Stimulated activated naive CD8-positive, alpha-beta T cell treated with anti-CD3 and anti-CD28 coated beads, Interleukin-15, Interleukin-2, amounts not matched to agents 100 U/mL and 50 U/mL, for 24 hours (primary cell): ENCODE measurements around the gene TRNAU1AP.
"Not testable (repeated sequence)": the region's sequence is repeated elsewhere in the genome, so short reads cannot be mapped to it uniquely, and the experiment has no call there.

ENCODE experiments used
- ATAC-seq: fragments of 150-1000 bp; cut with Tn5 transposase; one replicate; pipeline ENCODE4 v1.10.0; 2021
- DNase-seq: peaks from one replicate; pipeline ENCODE4 v3.0.0; 2021

TRNAU1AP gene

GRCh38 chr1:28577738-28578536 lies 25.1 kb downstream of the TRNAU1AP start:
- peak; percentile 28 for DNase-seq
- no peak for ATAC-seq

GRCh38 chr1:28578696-28579218 lies 25.9 kb downstream of the TRNAU1AP start:
- ATAC-seq (no peak), DNase-seq (no peak)

GRCh38 chr1:28579401-28579800 lies 26.5 kb downstream of the TRNAU1AP start:
- no peak for DNase-seq
- no peak for ATAC-seq

GRCh38 chr1:28580722-28581530 lies 28.0 kb downstream of the TRNAU1AP start:
- peak; percentile 20 for DNase-seq

GRCh38 chr1:28581531-28582247 lies 28.8 kb downstream of the TRNAU1AP start:
- ATAC-seq = peak; percentile 90

More at GRCh38 chr1:28580722-28581530, 28.0 kb downstream of the TRNAU1AP start:
- ATAC-seq = peak; percentile 4

GRCh38 chr1:28582248-28582615 lies 29.3 kb downstream of the TRNAU1AP start:
- ATAC-seq = no peak

More at GRCh38 chr1:28581531-28582247, 28.8 kb downstream of the TRNAU1AP start:
- DNase-seq = peak; percentile 94

GRCh38 chr1:28586585-28587391 lies 33.9 kb downstream of the TRNAU1AP start:
- DNase-seq, ATAC-seq: not testable (repeated sequence)

More at GRCh38 chr1:28582248-28582615, 29.3 kb downstream of the TRNAU1AP start:
- no peak for DNase-seq

GRCh38 chr1:28591708-28592320 lies 38.9 kb downstream of the TRNAU1AP start, which contains the start of gene RAB42:
Gene RAB42 (plus strand): TSS chr1:28592265. CDS start chr1:28592512, 247 bp downstream.
- ATAC-seq = peak; percentile 60
- DNase-seq = peak; percentile 12

GRCh38 chr1:28592321-28593071 lies 39.6 kb downstream of the TRNAU1AP start:
- DNase-seq (peak; percentile 18), ATAC-seq (peak; percentile 58)

GRCh38 chr1:28593988-28594356 lies 41.1 kb downstream of the TRNAU1AP start:
- ATAC-seq, DNase-seq: not testable (repeated sequence)

- ATAC-seq, DNase-seq: not testable (repeated sequence)
Measured at GRCh38 chr1:28594686-28595411, 42.0 kb downstream of the TRNAU1AP start.

- DNase-seq (no peak), ATAC-seq (no peak)
Measured at GRCh38 chr1:28595412-28596191, 42.7 kb downstream of the TRNAU1AP start.

- DNase-seq, ATAC-seq: not testable (repeated sequence)
Measured at GRCh38 chr1:28596276-28596675, 43.4 kb downstream of the TRNAU1AP start.

GRCh38 chr1:28601696-28602095 lies 48.8 kb downstream of the TRNAU1AP start:
- DNase-seq = peak; percentile 13
- ATAC-seq = peak; percentile 74

- ATAC-seq = no peak
- DNase-seq = peak; percentile 42
Measured at GRCh38 chr1:28602536-28603439, 49.9 kb downstream of the TRNAU1AP start.

GRCh38 chr1:28604411-28604810 lies 51.5 kb downstream of the TRNAU1AP start:
- DNase-seq (no peak), ATAC-seq (no peak)

- DNase-seq (no peak), ATAC-seq (no peak)
Measured at GRCh38 chr1:28604962-28605361, 52.1 kb downstream of the TRNAU1AP start.
